ENCODE measurements around the gene SENP3.
"Not testable (repeated sequence)": the region's sequence is repeated elsewhere in the genome, so short reads cannot be mapped to it uniquely, and the experiment has no call there.

The SENP3 gene

DNA sequence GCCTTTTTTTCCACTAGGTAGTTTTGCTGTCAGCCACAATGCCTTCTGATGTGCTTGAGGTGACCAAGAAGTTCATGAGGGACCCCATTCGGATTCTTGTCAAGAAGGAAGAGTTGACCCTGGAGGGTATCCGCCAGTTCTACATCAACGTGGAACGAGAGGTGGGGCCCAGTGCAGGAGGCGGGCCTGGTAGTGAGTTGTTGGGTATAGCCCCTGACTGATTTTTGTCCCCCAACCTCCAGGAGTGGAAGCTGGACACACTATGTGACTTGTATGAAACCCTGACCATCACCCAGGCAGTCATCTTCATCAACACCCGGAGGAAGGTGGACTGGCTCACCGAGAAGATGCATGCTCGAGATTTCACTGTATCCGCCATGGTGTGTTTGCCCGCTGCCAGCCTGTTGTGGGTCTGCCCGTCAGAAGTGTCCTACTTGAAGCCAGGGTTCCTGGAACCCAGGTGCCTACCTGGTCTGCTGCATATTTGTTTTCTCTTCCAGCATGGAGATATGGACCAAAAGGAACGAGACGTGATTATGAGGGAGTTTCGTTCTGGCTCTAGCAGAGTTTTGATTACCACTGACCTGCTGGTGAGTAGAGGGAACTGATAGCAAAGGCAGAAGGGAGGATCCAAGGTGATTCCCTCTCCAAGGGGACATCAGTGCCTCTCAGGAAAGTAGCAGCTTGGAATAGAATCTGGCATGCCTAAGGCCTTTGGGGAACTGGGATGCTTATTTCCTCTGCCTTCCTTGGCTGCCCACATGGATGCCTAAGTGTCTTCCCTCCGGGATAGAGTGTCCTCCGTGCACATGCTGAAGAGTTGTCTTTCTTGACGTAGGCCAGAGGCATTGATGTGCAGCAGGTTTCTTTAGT is 15.8 kb downstream of the SENP3 start:
- no peak for DNase-seq

- DNase-seq, result no peak
These were observed 17.5 kb downstream of the SENP3 start, which contains the start of gene CD68 for GRCh38 chr17:7579001-7579833. Gene CD68, plus strand, starts transcription at chr17:7579638. Its CDS starts 40 bp downstream, at chr17:7579678.

GRCh38 chr17:7579834-7580603 is 18.3 kb downstream of the SENP3 start:
- no peak for DNase-seq

DNA sequence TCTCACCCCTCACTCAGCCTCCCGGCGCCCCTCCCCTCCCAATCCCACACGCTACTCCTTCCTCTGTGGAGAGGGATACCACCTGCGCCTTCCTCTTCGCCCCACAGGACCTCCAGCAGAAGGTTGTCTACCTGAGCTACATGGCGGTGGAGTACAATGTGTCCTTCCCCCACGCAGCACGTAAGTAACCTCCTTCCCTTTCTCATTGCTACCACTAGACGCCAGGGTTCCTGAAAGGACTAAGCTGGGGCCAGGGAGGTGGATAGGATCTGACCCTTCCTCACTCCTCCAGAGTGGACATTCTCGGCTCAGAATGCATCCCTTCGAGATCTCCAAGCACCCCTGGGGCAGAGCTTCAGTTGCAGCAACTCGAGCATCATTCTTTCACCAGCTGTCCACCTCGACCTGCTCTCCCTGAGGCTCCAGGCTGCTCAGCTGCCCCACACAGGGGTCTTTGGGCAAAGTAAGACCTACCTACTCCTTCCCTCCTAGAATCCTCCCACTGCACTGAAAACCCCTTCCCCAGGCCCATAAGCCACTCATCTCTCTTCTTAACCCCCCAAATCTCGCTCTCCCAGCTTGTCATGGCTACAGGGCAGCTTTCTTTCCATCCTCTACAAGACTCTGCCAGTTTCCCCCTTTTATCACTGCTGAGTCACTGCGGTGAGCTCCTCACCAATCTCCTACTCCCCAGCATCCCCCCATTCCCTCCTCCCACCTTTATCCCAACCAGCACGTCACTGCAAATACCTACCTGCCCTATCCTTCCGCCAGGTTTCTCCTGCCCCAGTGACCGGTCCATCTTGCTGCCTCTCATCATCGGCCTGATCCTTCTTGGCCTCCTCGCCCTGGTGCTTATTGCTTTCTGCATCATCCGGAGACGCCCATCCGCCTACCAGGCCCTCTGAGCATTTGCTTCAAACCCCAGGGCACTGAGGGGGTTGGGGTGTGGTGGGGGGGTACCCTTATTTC is 19.2 kb downstream of the SENP3 start:
- DNase-seq, result no peak

GRCh38 chr17:7582396-7583252 is 20.9 kb downstream of the SENP3 start:
- DNase-seq, result no peak

DNA sequence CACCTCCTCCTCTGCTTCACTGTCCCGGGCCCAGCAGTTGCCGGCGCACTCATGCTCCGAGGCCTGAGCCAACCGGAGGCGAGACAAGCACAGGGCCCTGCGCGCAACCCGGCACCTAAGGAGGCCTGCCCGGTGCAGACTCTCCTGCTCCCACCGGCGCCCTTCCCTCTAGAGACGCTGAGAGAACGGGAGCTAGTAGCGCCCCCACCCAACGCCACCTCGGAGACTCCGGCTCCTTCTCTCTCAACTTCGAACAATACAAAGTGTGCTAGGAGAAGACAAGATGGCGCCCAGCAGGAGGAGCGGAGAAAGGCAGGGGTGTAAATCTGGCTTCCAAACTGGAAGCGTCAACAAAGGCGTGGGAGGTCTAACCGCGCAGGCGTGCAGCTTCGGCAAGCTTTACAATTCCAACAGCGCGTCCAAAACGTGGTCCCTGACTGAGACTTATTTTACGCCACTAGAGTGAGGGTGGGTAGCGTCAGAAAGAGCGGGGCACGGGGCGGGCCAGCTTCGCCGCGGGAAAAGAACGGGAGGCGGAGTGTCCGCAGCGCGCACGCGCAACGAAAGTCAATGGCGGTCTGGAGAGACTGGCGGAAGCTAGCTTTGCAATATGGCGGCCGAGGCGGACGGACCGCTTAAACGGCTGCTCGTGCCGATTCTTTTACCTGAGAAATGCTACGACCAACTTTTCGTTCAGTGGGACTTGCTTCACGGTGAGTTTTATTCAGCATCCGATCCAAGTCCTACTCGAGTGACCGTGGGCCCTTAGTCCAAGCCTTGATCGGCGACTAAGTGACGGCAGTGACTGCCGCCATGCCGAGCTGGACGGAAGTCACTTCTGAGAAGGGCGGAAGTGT is 21.8 kb downstream of the SENP3 start, which contains the start of gene MPDU1:
TSS of gene MPDU1 (plus strand) at position 600 of the 857 bp plus-strand sequence. CDS start at position 611, 11 bp downstream.
- peak; percentile 33 for DNase-seq

GRCh38 chr17:7586673-7587419 is 25.1 kb downstream of the SENP3 start:
- DNase-seq, result no peak

DNA sequence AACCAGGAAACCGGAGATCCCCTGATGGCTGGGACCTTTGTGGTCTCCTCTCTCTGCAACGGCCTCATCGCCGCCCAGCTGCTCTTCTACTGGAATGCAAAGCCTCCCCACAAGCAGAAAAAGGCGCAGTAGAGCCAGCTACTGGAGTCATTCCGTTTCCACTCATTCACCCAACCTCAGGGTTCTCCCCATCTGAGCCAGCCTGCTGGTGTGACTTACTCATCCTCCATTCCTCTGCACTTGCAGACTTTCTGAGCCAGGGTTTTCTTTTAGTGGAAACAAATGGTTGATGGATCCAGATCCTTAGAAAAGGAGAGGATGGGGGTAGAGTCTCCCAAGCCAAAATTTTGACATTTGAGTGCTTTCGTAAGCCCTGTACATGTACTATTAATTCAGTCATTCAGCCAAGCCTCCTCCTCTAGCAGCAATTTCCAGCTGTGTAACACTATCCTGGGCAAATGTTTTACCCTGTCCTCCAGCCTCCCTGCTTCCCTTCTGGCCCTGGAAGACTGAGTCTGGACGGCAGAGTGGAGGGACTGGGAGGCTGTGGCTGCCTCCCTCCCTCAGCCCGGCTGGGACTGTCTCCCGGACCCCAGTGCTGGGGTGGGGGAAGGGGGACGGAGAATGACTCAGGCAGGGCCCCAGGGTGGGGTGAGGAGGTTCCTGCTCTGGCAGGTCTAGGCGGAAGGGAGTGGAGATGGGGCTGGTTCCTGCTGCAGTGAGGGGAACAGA is 25.9 kb downstream of the SENP3 start:
- no peak for DNase-seq

DNA sequence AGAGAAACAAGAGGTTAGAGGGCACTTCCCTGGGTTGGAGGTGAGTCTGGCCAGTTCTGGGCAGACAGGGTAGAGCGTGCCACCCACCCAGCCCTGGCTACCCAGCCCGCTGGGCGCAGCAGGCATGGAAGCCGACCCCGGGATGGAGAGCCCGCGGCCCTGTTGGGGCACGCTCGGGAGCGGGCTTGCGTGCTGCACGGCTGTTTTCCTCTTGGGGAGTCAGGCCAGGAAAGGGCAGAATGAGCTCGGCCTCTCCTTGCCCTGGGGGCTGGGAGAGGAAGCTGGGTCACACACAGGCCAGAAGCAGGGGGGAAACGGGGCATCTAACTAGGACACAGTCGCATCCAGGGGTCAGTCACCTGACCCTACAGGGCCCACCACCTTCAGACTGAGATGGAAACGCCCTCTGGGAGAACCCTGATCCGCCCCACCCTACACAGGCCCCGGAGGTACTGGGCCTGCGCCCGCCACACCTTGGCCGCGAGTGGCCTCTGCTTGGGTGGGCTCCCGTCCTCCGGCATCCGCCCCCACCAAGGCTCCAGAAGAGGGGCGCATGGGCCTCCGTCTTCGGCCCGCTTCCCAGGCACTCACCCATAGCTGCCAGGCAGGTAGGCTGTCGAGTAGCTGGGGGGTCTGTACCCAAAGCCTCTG is 27.0 kb downstream of the SENP3 start:
- DNase-seq, result no peak

DNA sequence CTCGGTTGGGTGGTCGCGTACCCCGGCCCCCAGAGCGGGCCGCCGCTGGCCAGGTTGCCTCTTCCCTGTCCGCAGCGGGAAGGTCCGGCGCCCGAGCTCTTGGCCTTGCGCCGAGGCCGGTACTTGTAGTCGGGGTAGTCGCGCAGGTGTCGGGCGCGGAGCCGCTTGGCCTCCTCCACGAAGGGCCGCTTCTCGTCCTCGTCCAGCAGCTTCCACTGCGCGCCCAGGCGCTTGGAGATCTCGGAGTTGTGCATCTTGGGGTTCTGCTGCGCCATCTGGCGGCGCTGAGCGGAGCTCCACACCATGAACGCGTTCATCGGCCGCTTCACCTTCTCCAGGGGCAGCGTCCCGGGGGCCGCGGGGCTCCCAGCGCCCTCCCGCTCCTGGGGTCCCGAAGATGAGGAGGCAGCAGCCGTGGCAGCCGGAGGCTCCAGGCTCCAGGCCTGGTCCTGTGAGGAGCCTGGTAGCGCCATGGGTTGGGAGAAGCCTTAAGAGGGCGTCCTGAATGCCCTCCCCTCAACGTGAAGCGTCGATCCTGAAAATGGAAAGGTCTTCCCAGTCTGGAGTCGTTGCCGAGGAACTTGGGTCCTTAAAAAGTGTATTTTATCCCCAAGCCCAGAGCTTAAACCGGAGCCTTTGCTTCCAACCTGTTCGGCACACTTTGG is 27.6 kb downstream of the SENP3 start:
- no peak for DNase-seq

GRCh38 chr17:7589891-7590691 is 28.4 kb downstream of the SENP3 start, which contains the start of gene SOX15:
Gene SOX15, minus strand, starts transcription at chr17:7590094. Its CDS starts 418 bp downstream, at chr17:7589676.
- DNase-seq, result no peak

DNA sequence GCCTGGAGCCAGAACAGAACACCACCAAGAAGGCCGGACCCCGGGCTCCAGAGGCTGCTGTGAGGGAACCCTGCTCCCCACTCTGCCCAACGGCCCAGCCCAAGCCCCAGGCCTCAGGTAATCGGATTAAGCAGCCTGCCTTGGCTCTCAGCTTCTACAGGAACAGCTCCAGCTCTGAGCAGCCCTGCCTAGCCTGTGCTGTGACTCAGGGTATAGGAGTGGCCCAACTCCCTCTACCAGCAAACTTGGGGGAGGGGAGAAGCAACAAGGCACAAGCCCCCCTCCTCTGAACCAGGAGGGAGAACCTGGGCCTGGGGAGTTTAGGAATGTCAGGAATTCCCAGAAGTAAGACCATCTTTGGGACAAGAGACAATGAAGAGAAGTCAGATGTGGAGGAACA is 29.0 kb downstream of the SENP3 start:
- DNase-seq, result no peak

GRCh38 chr17:7591596-7591995 is 29.9 kb downstream of the SENP3 start:
- no peak for DNase-seq

- DNase-seq, result no peak
These were observed 30.8 kb downstream of the SENP3 start for GRCh38 chr17:7592422-7593021.

GRCh38 chr17:7593296-7593695 is 31.6 kb downstream of the SENP3 start:
- no peak for DNase-seq

- not testable (repeated sequence) for DNase-seq
These were observed 35.8 kb downstream of the SENP3 start for GRCh38 chr17:7597561-7597960.

Measured in NCI-H524 treated with DMSO at 0.1 percent for 48 hours (cell line).